Measurements from ENCODE around the gene SCAPER. TPM values are rescaled to one million over a fixed set of nuclear protein-coding genes. Genes with fewer than 3 reads are reported as not detected.
"Not testable (repeated sequence)": the region's sequence is repeated elsewhere in the genome, so short reads cannot be mapped to it uniquely, and the experiment has no call there.

The SCAPER gene
- total RNA-seq, 2 donors from 2014 or later: 33.3 to 43.0 TPM

DNA sequence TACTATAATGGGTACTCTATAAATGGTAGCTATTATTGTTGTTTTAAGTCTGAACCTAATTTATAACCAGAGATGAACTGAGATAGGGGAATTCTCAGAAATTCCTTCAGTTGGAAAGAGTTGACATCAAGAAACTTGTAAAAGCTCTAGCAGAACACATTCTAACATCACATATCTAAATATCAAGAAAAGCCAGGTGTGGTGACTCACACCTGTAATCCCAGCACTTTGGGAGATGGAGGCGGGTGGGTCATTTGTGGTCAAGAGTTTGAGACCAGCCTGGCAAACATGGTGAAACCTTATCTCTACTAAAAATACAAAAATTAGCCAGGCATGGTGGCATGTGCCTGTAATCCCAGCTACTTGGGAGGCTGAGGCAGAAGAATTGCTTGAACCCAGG, 472.1 kb downstream of the SCAPER start:
- H3K9me3 Mint-ChIP-seq; H3K27ac Mint-ChIP-seq; ATAC-seq; DNase-seq (ENCODE audit: low spot score in 2 of 2): not testable (repeated sequence)
- peaks cover 14 to 28% of the 10 kb centered on the region in 2 donors for H3K36me3 Mint-ChIP-seq

- H3K27ac Mint-ChIP-seq: no peak overlapping the region
- DNase-seq (ENCODE audit: low spot score in 2 of 2) (no peak), ATAC-seq (no peak)
- H3K36me3 Mint-ChIP-seq: peaks cover 14 to 33% of the 10 kb centered on the region in 2 donors
- peaks cover 0 to 5% of the 10 kb centered on the region in 2 donors for H3K9me3 Mint-ChIP-seq
Measured at GRCh38 chr15:76432604-76433003, 472.5 kb downstream of the SCAPER start.

- Mint-ChIP-seq H3K36me3 (peaks cover 17 to 37% of the 10 kb centered on the region in 2 donors), H3K27ac (no peak overlapping the region), H3K9me3 (peaks cover 2 to 5% of the 10 kb centered on the region in 2 donors)
- DNase-seq (ENCODE audit: low spot score in 2 of 2) (no peak), ATAC-seq (no peak)
Measured at GRCh38 chr15:76431971-76432370, 473.2 kb downstream of the SCAPER start.

DNA sequence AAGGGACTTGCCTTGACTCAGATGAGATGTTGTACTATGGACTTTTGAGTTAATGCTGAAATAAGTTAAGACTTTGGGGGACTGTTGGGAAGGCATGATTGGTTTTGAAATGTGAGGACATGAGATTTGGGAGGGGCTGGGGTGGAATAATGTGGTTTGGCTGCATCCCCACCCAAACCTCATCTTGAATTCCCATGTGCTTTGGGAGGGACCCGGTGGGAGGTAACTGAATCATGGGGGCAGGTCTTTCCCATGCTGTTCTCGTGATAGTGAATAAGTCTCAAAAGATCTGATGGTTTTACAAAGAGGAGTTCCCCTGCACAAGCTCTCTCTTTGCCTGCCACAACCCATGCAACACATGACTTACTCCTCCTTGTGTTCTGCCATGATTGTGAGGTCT, 474.4 kb downstream of the SCAPER start:
- H3K27ac Mint-ChIP-seq; DNase-seq (ENCODE audit: low spot score in 2 of 2); ATAC-seq; H3K9me3 Mint-ChIP-seq: not testable (repeated sequence)
- peaks cover 26 to 45% of the 10 kb centered on the region in 2 donors for H3K36me3 Mint-ChIP-seq

DNA sequence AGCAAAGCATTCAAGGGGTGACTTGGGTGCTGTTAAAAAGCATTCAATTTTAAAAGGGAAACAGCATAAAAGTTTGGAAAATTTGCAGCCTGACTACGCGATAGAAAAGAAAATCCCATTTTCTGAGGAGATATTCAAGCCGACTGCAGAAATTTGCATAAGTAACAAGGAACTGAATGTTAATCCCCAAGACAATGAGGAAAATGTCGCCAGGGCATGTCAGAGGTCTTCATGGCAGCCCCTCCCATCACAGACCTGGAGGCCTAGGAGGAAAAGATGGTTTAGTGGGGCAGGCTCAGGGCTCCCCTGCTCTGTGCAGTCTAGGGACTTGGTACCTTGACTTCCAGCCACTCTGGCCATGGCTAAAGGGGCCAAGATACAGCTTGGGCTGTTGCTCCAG, 475.5 kb downstream of the SCAPER start:
- H3K36me3 Mint-ChIP-seq: peaks cover 34 to 53% of the 10 kb centered on the region in 2 donors
- no peak for ATAC-seq

GRCh38 chr15:76426941-76427340, 478.2 kb downstream of the SCAPER start:
- Mint-ChIP-seq H3K27ac (no peak overlapping the region), H3K36me3 (peaks cover 34 to 54% of the 10 kb centered on the region in 2 donors), H3K9me3 (peaks cover 11 to 15% of the 10 kb centered on the region in 2 donors)
- ATAC-seq: no peak
- no peak for DNase-seq (ENCODE audit: low spot score in 2 of 2)

More for the DNA sequence above, 475.5 kb downstream of the SCAPER start:
- no peak for DNase-seq (ENCODE audit: low spot score in 2 of 2)
- Mint-ChIP-seq H3K9me3 (peaks cover 9 to 11% of the 10 kb centered on the region in 2 donors), H3K27ac (no peak overlapping the region)

GRCh38 chr15:76418352-76419140, 486.6 kb downstream of the SCAPER start:
- peaks cover 0 to under 1% of the 10 kb centered on the region in 2 donors for H3K36me3 Mint-ChIP-seq
- H3K27ac Mint-ChIP-seq: no peak overlapping the region
- no peak for DNase-seq (ENCODE audit: low spot score in 2 of 2)
- no peaks in the 10 kb centered on the region for H3K9me3 Mint-ChIP-seq
- ATAC-seq: no peak

GRCh38 chr15:76401285-76401684, 503.9 kb downstream of the SCAPER start:
- ATAC-seq (no peak), DNase-seq (ENCODE audit: low spot score in 2 of 2) (no peak)
- no peak overlapping the region for H3K27ac Mint-ChIP-seq
- H3K36me3 Mint-ChIP-seq: peaks cover 8 to 9% of the 10 kb centered on the region in 2 donors
- H3K9me3 Mint-ChIP-seq: no peaks in the 10 kb centered on the region

DNA sequence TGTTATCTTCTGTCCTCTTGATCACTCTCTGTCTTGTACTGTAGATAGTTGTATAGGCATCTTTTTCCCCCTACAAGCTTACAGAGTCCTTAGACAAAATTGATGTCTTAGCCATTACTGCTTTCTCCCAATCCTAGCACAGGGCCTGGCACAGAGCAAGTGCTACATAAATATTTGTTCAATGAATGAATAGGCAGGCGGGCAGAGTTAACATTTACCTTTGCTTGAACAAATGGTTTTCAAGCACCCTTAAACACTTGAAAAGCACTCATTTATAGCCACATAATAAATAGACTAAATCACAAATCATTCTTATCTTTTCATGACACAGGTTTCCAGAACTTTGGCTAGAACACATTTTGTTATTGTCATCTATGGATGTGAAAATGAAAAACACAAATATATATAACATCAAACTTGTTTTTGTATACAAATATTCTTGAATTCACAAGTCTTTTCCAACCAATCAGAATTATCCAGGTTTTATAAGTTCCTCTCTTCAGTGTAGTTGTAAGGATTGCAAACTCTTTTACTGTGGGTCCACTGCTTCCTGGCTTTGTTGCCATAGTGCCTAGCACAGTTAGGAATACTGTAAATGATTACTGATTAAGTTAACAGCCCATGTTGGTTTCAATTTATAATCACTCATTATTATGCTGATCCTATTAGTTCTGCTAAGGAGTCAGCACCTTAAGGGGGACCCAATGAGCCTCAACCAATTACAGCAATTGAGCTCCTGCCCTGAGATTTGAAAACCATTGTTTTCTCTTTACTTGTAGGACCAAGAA, 506.6 kb downstream of the SCAPER start:
- ATAC-seq: no peak
- Mint-ChIP-seq H3K9me3 (no peaks in the 10 kb centered on the region), H3K36me3 (peaks cover 8 to 9% of the 10 kb centered on the region in 2 donors), H3K27ac (no peak overlapping the region)
- no peak for DNase-seq (ENCODE audit: low spot score in 2 of 2)

DNA sequence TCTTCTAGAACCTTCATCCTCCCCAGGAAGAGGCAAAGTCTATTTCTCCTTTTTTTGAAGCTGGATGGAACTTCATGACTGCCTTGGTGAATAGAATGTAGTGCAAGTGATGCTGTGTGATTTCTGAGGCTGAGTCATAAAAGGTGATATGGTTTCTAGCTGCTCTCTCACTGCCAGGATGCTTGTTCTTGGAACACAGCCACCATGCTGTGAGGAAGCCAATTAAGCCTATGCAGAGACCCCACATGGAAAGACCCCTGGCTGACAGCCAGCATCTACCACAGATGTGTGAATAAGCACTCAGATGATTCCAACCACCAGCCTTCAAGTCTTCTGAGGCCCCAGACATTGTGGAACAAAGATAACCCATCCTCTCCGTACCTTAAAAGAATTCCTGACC, 511.5 kb downstream of the SCAPER start:
- Mint-ChIP-seq H3K9me3 (no peaks in the 10 kb centered on the region), H3K27ac (no peak overlapping the region), H3K36me3 (peaks cover 4 to 8% of the 10 kb centered on the region in 2 donors)
- DNase-seq (ENCODE audit: low spot score in 2 of 2) (no peak), ATAC-seq (no peak)

- Mint-ChIP-seq H3K27ac (no peak overlapping the region), H3K36me3 (peaks cover 0 to 8% of the 10 kb centered on the region in 2 donors), H3K9me3 (no peaks in the 10 kb centered on the region)
- ATAC-seq (no peak), DNase-seq (ENCODE audit: low spot score in 2 of 2) (no peak)
Measured at GRCh38 chr15:76391847-76392246, 513.3 kb downstream of the SCAPER start.

DNA sequence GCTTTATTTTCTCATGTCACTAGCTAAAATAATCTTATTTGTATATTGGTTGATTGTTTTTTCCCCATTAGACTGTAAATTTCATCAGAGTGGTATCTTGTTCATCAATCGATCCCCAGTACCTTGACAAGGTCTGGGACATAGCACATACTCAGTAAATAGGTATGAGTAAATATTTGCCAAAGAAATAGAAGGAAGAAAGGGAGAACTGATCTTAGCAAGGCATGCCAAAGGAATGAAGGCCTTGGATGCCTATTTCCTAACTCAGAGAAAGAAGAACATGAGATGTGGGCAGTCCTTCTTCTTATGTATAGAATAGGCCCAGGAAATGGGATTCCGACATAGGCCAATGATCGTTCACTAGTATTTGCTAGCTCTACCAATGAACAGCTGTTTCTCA, 513.8 kb downstream of the SCAPER start:
- ATAC-seq (no peak), DNase-seq (ENCODE audit: low spot score in 2 of 2) (no peak)
- no peak overlapping the region for H3K27ac Mint-ChIP-seq
- H3K9me3 Mint-ChIP-seq: no peaks in the 10 kb centered on the region
- H3K36me3 Mint-ChIP-seq: peaks cover 0 to 10% of the 10 kb centered on the region in 2 donors

DNA sequence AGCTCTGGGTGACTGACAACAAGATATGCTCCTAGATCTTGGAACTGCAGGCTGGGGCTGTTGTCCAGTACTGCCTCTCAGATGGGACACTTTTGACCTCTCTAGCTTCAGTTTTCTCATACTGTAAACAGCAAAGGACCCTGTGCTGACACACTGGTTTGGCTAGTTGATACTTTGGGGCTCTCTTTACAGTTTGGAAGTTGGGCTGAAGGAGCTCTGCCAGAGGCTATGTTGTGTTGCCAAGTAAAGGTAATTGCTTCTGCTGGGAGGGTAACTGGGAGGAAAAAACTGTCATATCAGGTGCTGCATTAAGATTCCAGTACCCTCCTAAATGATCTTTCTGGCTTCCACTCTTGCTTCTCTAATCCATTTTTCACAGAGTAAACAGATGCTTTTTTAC, 514.6 kb downstream of the SCAPER start:
- no peak for ATAC-seq
- Mint-ChIP-seq H3K9me3 (no peaks in the 10 kb centered on the region), H3K36me3 (peaks cover 0 to 10% of the 10 kb centered on the region in 2 donors), H3K27ac (no peak overlapping the region)
- DNase-seq (ENCODE audit: low spot score in 2 of 2): no peak

- Mint-ChIP-seq H3K9me3 (no peaks in the 10 kb centered on the region), H3K36me3 (peaks cover 0 to 10% of the 10 kb centered on the region in 2 donors), H3K27ac (no peak overlapping the region)
- ATAC-seq (no peak), DNase-seq (ENCODE audit: low spot score in 2 of 2) (no peak)
Measured at GRCh38 chr15:76386926-76387325, 518.2 kb downstream of the SCAPER start.

DNA sequence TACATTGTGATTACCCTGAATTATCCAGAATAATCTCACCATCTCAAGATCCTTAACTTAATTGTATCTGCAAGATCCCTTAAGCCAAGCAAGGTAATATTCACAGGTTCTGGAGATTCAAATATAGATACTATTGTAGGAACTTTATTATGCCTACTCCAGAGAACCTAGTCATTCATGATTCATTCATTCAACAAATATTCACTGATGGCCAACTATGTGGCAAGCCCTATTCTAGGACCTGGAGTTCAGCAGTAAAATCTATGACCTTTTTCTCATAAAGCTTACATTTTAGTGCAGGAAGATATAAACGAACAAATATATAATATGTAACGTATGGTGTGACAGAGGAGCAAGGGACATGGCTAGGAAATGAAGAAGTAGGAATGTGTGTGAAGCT, 519.0 kb downstream of the SCAPER start:
- Mint-ChIP-seq H3K27ac (no peak overlapping the region), H3K36me3 (peaks cover 0 to 10% of the 10 kb centered on the region in 2 donors), H3K9me3 (no peaks in the 10 kb centered on the region)
- ATAC-seq (no peak), DNase-seq (ENCODE audit: low spot score in 2 of 2) (no peak)

DNA sequence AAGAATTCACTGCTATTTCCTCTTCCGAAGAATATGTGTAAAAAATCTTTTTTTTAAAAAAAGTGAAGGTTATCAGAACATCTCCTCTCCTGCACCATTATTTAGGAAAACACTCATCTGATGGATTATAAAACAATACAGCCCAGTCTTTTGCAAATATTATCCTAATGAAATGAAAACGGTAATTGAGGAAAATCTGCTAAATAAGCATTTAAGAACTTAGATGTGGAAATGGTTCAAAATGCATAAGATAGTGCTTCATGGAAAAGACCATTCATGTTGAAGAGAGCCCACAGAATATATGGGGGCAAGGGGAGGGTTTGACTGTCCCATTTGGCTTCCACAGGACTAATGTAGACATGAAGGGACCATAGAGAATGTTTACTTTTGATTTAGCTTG, 520.7 kb downstream of the SCAPER start:
- no peak for DNase-seq (ENCODE audit: low spot score in 2 of 2)
- H3K27ac Mint-ChIP-seq: no peak overlapping the region
- peaks cover 0 to 10% of the 10 kb centered on the region in 2 donors for H3K36me3 Mint-ChIP-seq
- no peaks in the 10 kb centered on the region for H3K9me3 Mint-ChIP-seq
- ATAC-seq: no peak

DNA sequence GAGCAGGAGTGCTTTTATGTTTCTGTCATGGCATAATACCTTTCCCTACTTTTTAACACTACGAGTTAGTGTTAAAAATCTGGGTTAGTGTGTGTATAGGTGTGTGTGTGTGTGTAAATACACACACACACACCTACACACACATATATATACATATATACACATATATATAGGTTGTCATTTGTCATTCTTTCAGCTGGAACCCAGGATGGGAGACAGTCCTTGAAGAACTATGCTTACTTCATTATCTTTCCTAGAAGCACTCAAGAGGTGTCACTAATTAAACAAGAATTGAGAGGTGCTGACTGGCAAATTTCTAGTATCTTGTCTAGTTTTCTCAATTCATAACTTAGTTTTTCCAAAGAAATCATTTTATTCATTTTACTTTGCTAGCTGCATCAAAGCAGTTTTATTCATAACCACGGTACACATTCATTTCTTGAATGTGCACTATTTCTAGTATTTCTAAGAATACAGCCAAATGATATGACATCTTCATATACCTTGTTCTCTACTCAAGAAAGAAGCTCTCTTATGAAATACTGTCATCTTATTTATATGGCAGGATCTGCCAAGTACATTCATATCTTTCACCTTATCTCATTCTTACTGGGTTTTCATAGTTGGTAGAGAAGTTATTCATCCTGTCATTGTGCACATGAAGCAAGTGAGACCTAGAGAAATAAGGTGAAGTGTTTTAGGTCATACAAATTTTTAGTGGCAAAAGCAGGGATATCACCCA, 522.0 kb downstream of the SCAPER start:
- DNase-seq (ENCODE audit: low spot score in 2 of 2) (no peak), ATAC-seq (peak in 1 of 2 donors; percentile 91)
- Mint-ChIP-seq H3K36me3 (peaks cover 0 to 10% of the 10 kb centered on the region in 2 donors), H3K9me3 (no peaks in the 10 kb centered on the region), H3K27ac (no peak overlapping the region)

All from activated naive CD4-positive, alpha-beta T cell treated with anti-CD3 and anti-CD28 coated beads, Interleukin-2, amount 50 U/mL, for 72 hours (primary cell).